ENCODE data around the gene FOXA1. TPM values are rescaled to one million over a fixed set of nuclear protein-coding genes. Genes with fewer than 3 reads are reported as not detected.

Gene FOXA1
- total and polyA plus RNA-seq, 2 of the 8 experiments (the other 6 are each of a cell fraction or from before 2014, with no cell fraction given), result 0.08 to 0.20 TPM

DNA sequence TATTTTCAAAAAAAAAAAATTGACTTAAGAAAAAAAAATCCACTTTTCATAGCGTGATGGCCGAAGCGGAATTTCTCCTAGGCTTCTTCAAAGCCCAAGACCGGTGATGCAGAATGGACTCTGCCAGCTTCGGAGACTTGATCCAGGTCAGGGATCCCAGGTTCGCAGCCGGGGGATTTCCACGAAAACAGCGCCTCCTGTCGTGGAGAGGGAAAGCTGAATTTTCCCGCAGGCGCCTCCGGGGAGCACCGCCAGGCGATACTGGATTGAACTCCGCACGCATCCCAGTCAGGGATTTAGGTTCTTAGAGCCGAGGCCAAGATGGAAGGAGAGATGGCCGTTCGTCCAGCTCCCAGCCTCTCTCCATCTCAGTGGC, 2.5 kb upstream of the FOXA1 start (continued):
- TF ChIP-seq BACH1 (IDR thresholded peaks at IDR 0.05; ENCODE audit: low read length), result peak; percentile 84
- TF ChIP-seq SP2 (IDR thresholded peaks at IDR 0.05; ENCODE audit: low read length), result no peak
- 0 out of 2 replicates have a peak, but pooled peaks have one; percentile 17 for TF ChIP-seq TAF1 (IDR thresholded peaks at IDR 0.05; ENCODE audit: low read depth, low read length)
- TF ChIP-seq EZH2 (IDR thresholded peaks at IDR 0.05; ENCODE audit: low read depth, low read length, severe bottlenecking), result no peak
- TF ChIP-seq YY1 (IDR thresholded peaks at IDR 0.05; ENCODE audit: low read depth, low read length), result peak; percentile 64; the same call in 1 of the 2 replicates
- TF ChIP-seq, protein P1, sequence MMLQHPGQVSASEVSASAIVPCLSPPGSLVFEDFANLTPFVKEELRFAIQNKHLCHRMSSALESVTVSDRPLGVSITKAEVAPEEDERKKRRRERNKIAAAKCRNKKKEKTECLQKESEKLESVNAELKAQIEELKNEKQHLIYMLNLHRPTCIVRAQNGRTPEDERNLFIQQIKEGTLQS (IDR thresholded peaks at IDR 0.05; ENCODE audit: insufficient read depth, low read depth, low read length), result no peak
- TF ChIP-seq MAFK (IDR thresholded peaks at IDR 0.05; ENCODE audit: low read depth, low read length), result no peak
